Chondrocyte (in vitro differentiated cells): ENCODE results near the gene GINS1. TPM values are rescaled to one million over a fixed set of nuclear protein-coding genes. Genes with fewer than 3 reads are reported as not detected.
A peak's percentile ranks its signal among the peaks of the same experiment; 100 is the strongest.

ENCODE experiments used
- DNase-seq: peaks from one replicate; pipeline ENCODE4 v3.0.0; 2021; ENCODE audit warnings: mixed read lengths, low spot score
- H3K27ac Mint-ChIP-seq: one replicate; pipeline ENCODE4 v1.8.0; 2021; ENCODE audit warnings: mild to moderate bottlenecking, moderate library complexity, mixed read lengths; ENCODE audit not compliant: unreplicated experiment
- H3K27me3 Mint-ChIP-seq: 2 replicates; pipeline ENCODE4 v1.8.0; 2021; ENCODE audit warnings: low read depth, mixed read lengths
- H3K36me3 Mint-ChIP-seq: 2 replicates; pipeline ENCODE4 v1.8.0; 2021; ENCODE audit warnings: low read depth, mixed read lengths
- H3K4me1 Mint-ChIP-seq: 2 replicates; pipeline ENCODE4 v1.8.0; 2021; ENCODE audit warnings: low read depth, mild to moderate bottlenecking, mixed read lengths
- H3K4me3 Mint-ChIP-seq: one replicate; pipeline ENCODE4 v1.8.0; 2021; ENCODE audit warnings: mild to moderate bottlenecking, moderate library complexity, mixed read lengths; ENCODE audit not compliant: unreplicated experiment
- H3K9me3 Mint-ChIP-seq: 2 replicates; pipeline ENCODE4 v1.8.0; 2021; ENCODE audit warnings: low read depth, mixed read lengths
- CTCF ChIP-seq: fragments of 200-600 bp; sonication (generic); IDR thresholded peaks from 2 replicates; pipeline ENCODE4 v1.5.0; 2021; ENCODE audit warnings: antibody characterized with exemption, mild to moderate bottlenecking, moderate library complexity
- total RNA-seq: library from RNA; stranded (reverse); gene quantifications from 3 replicates; pipeline ENCODE4 v1.2.1, GENCODE V29; 2021

GINS1 gene
- total RNA-seq, 1 donor from 2014 or later = 3.5 TPM

GRCh38 chr20:25478889-25479568 is 71.6 kb downstream of the GINS1 start:
- H3K9me3 Mint-ChIP-seq = no peaks in the 10 kb centered on the region
- TF ChIP-seq CTCF = no peak
- H3K4me3 Mint-ChIP-seq = no peak overlapping the region
- DNase-seq = no peak
- H3K4me1 Mint-ChIP-seq = no peaks in the 10 kb centered on the region
- no peak overlapping the region for H3K27ac Mint-ChIP-seq
- peaks cover 24% of the 10 kb centered on the region for H3K36me3 Mint-ChIP-seq
- no peaks in the 10 kb centered on the region for H3K27me3 Mint-ChIP-seq

GRCh38 chr20:25479638-25480037 is 72.2 kb downstream of the GINS1 start:
- peaks cover 24% of the 10 kb centered on the region for H3K36me3 Mint-ChIP-seq

GRCh38 chr20:25480156-25480555 is 72.7 kb downstream of the GINS1 start:
- peaks cover 24% of the 10 kb centered on the region for H3K36me3 Mint-ChIP-seq
- no peaks in the 10 kb centered on the region for H3K9me3 Mint-ChIP-seq
- no peaks in the 10 kb centered on the region for H3K4me1 Mint-ChIP-seq
- DNase-seq = no peak
- no peak overlapping the region for H3K27ac Mint-ChIP-seq
- no peaks in the 10 kb centered on the region for H3K27me3 Mint-ChIP-seq
- TF ChIP-seq CTCF = no peak
- no peak overlapping the region for H3K4me3 Mint-ChIP-seq

More at GRCh38 chr20:25479638-25480037, 72.2 kb downstream of the GINS1 start:
- Mint-ChIP-seq H3K9me3 (no peaks in the 10 kb centered on the region), H3K27me3 (no peaks in the 10 kb centered on the region), H3K27ac (no peak overlapping the region), H3K4me3 (no peak overlapping the region), H3K4me1 (no peaks in the 10 kb centered on the region)
- no peak for DNase-seq
- TF ChIP-seq CTCF = no peak

GRCh38 chr20:25480797-25481196 is 73.3 kb downstream of the GINS1 start:
- no peaks in the 10 kb centered on the region for H3K27me3 Mint-ChIP-seq
- peaks cover 23% of the 10 kb centered on the region for H3K36me3 Mint-ChIP-seq
- no peak for TF ChIP-seq CTCF
- no peaks in the 10 kb centered on the region for H3K9me3 Mint-ChIP-seq
- no peak overlapping the region for H3K4me3 Mint-ChIP-seq
- DNase-seq = no peak
- H3K27ac Mint-ChIP-seq = no peak overlapping the region
- no peaks in the 10 kb centered on the region for H3K4me1 Mint-ChIP-seq

- Mint-ChIP-seq H3K27me3 (no peaks in the 10 kb centered on the region), H3K27ac (no peak overlapping the region), H3K36me3 (peaks cover 22% of the 10 kb centered on the region), H3K4me3 (no peak overlapping the region), H3K9me3 (no peaks in the 10 kb centered on the region), H3K4me1 (peaks cover 3% of the 10 kb centered on the region)
- peak; percentile 32 for TF ChIP-seq CTCF
- no peak for DNase-seq
These were observed 73.9 kb downstream of the GINS1 start for GRCh38 chr20:25481235-25481917.
